NCI-H524 treated with DMSO at 0.1 percent for 48 hours (cell line): ENCODE measurements around the gene MLF2.
"Not testable (repeated sequence)": the region's sequence is repeated elsewhere in the genome, so short reads cannot be mapped to it uniquely, and the experiment has no call there.

ENCODE experiments used
- DNase-seq: peaks from one replicate; lab custom pipeline; 2025; lab: John Stamatoyannopoulos, UW

The MLF2 gene

GRCh38 chr12:6734506-6735387 lies 18.2 kb downstream of the MLF2 start:
- DNase-seq = no peak

- no peak for DNase-seq
Observed at GRCh38 chr12:6730169-6730568, 22.8 kb downstream of the MLF2 start.

GRCh38 chr12:6729186-6729585 lies 23.8 kb downstream of the MLF2 start:
- DNase-seq = no peak

GRCh38 chr12:6725350-6725749 lies 27.6 kb downstream of the MLF2 start:
- DNase-seq = no peak

GRCh38 chr12:6724409-6724797 lies 28.5 kb downstream of the MLF2 start:
- no peak for DNase-seq

GRCh38 chr12:6723607-6724408 lies 29.1 kb downstream of the MLF2 start, which contains the start of gene COPS7A:
Gene COPS7A (plus strand): TSS chr12:6724046. CDS start chr12:6724657, 611 bp downstream.
- DNase-seq = peak; percentile 91

GRCh38 chr12:6722863-6723262 lies 30.1 kb downstream of the MLF2 start:
- DNase-seq = no peak

GRCh38 chr12:6716874-6717437 lies 36.0 kb downstream of the MLF2 start:
- no peak for DNase-seq

- not testable (repeated sequence) for DNase-seq
Observed at GRCh38 chr12:6716031-6716873, 36.7 kb downstream of the MLF2 start.

GRCh38 chr12:6708960-6709394 lies 44.0 kb downstream of the MLF2 start:
- DNase-seq = no peak

- DNase-seq = not testable (repeated sequence)
Observed at GRCh38 chr12:6708351-6708750, 44.6 kb downstream of the MLF2 start.

GRCh38 chr12:6703631-6704030 lies 49.3 kb downstream of the MLF2 start:
- no peak for DNase-seq

GRCh38 chr12:6701078-6701768 lies 51.7 kb downstream of the MLF2 start:
- no peak for DNase-seq

- DNase-seq = no peak
Observed at GRCh38 chr12:6700646-6701051, 52.3 kb downstream of the MLF2 start, which contains the start of gene PIANP. Gene PIANP (minus strand): TSS chr12:6700815. CDS start chr12:6698061, 2,754 bp downstream.

- no peak for DNase-seq
Observed at GRCh38 chr12:6699989-6700645, 52.8 kb downstream of the MLF2 start.

- no peak for DNase-seq
Observed at GRCh38 chr12:6699259-6699988, 53.5 kb downstream of the MLF2 start.

- no peak for DNase-seq
Observed at GRCh38 chr12:6698352-6699046, 54.4 kb downstream of the MLF2 start.
